ENCODE measurements around the gene KIF19. TPM values are rescaled to one million over a fixed set of nuclear protein-coding genes. Genes with fewer than 3 reads are reported as not detected.

Gene KIF19
- polyA plus RNA-seq, 12 donors, result 0.92 to 2.0 (median 1.5) TPM; not detected in 2

GRCh38 chr17:74360899-74361229 lies 34.8 kb downstream of the KIF19 start:
- no peak for DNase-seq

GRCh38 chr17:74361230-74362068 lies 35.4 kb downstream of the KIF19 start, which contains the start of gene BTBD17:
Gene BTBD17, minus strand, starts transcription at chr17:74361868. Its CDS starts 49 bp downstream, at chr17:74361819.
- peak; percentile 38 for DNase-seq

GRCh38 chr17:74362069-74362405 lies 36.0 kb downstream of the KIF19 start:
- DNase-seq, result no peak

- peak; percentile 27 for DNase-seq
Observed at GRCh38 chr17:74362810-74363498, 36.9 kb downstream of the KIF19 start.

GRCh38 chr17:74367206-74367605 lies 41.2 kb downstream of the KIF19 start, which contains the start of gene GPR142:
Gene GPR142, plus strand, starts transcription at chr17:74367506. Its CDS starts 2,035 bp downstream, at chr17:74369541.
- no peak for DNase-seq

GRCh38 chr17:74368341-74369081 lies 42.5 kb downstream of the KIF19 start:
- DNase-seq, result peak; percentile 67

GRCh38 chr17:74369221-74369620 lies 43.2 kb downstream of the KIF19 start:
- no peak for DNase-seq

GRCh38 chr17:74369665-74370490 lies 43.9 kb downstream of the KIF19 start:
- DNase-seq, result no peak

GRCh38 chr17:74371653-74372147 lies 45.7 kb downstream of the KIF19 start:
- no peak for DNase-seq

- no peak for DNase-seq
Observed at GRCh38 chr17:74372426-74372825, 46.4 kb downstream of the KIF19 start.

- DNase-seq, result no peak
Observed at GRCh38 chr17:74373838-74374606, 48.0 kb downstream of the KIF19 start.

GRCh38 chr17:74374858-74375257 lies 48.8 kb downstream of the KIF19 start:
- no peak for DNase-seq

- peak; percentile 91 for DNase-seq
Observed at GRCh38 chr17:74379495-74380085, 53.6 kb downstream of the KIF19 start.

- DNase-seq, result no peak
Observed at GRCh38 chr17:74380086-74380958, 54.3 kb downstream of the KIF19 start.

- no peak for DNase-seq
Observed at GRCh38 chr17:74380959-74381808, 55.2 kb downstream of the KIF19 start.

- no peak for DNase-seq
Observed at GRCh38 chr17:74383141-74383540, 57.1 kb downstream of the KIF19 start.

GRCh38 chr17:74385201-74385600 lies 59.2 kb downstream of the KIF19 start:
- DNase-seq, result no peak

GRCh38 chr17:74386386-74386785 lies 60.4 kb downstream of the KIF19 start:
- DNase-seq, result no peak

Data from muscle of arm (tissue), 12 donors.